Activated naive CD4-positive, alpha-beta T cell treated with anti-CD3 and anti-CD28 coated beads, Interleukin-2, amount 10 ng/mL, durations not matched to agents 7 days and 5 days (primary cell): ENCODE data around the gene SNX32.

ENCODE experiments used
- CTCF ChIA-PET: fragments of 350-600 bp; sonication (Branson Sonifier 250); formaldehyde crosslinking; loops from one replicate; lab custom pipeline; 2021; ENCODE audit warnings: antibody characterized with exemption; lab: Charles Lee
- DNase-seq: peaks from one replicate; pipeline ENCODE4 v3.0.0-alpha.2; 2020
- H3K27ac Mint-ChIP-seq: one replicate; pipeline ENCODE4 v1.8.0; 2021; ENCODE audit warnings: mild to moderate bottlenecking, moderate library complexity, mixed read lengths
- H3K27me3 Mint-ChIP-seq: one replicate; pipeline ENCODE4 v1.8.0; 2021; ENCODE audit warnings: mild to moderate bottlenecking, mixed read lengths
- H3K36me3 Mint-ChIP-seq: one replicate; pipeline ENCODE4 v1.8.0; 2021; ENCODE audit warnings: mixed read lengths
- H3K4me1 Mint-ChIP-seq: one replicate; pipeline ENCODE4 v1.8.0; 2021; ENCODE audit warnings: mixed read lengths
- H3K4me3 Mint-ChIP-seq: one replicate; pipeline ENCODE4 v1.8.0; 2021; ENCODE audit warnings: mild to moderate bottlenecking, moderate library complexity, mixed read lengths
- H3K9me3 Mint-ChIP-seq: one replicate; pipeline ENCODE4 v1.8.0; 2021; ENCODE audit warnings: mixed read lengths

Gene SNX32

DNA sequence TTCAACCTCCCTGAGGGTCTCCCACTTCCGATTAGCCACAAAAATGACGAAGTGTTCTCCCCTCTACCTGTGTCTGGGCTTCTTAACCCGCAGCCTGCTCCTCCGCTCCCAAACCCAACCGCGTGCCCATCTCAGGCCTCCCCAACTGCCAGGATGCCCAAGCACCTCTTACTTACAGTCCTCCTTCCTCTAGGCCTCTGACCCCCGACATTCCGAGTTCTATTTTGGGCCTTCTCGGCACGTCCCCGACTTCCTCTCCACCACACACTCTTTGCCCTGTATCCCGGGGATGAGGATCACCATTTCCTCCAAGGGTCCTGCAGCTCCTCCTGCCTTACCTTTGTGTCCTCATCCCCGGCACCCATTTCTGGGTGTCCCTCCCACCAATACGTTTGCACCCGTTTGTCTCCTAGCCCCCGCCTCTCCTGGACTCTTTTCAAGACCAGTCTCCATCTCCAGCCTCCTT is 26.1 kb downstream of the SNX32 start:
- Mint-ChIP-seq H3K36me3 (peaks cover 43% of the 10 kb centered on the region), H3K4me1 (peaks cover 52% of the 10 kb centered on the region), H3K27me3 (no peaks in the 10 kb centered on the region), H3K27ac (peak overlapping the region; percentile 99), H3K9me3 (no peaks in the 10 kb centered on the region), H3K4me3 (peak overlapping the region; percentile 94)
- CTCF ChIA-PET: interaction anchor here (0.6 to 5.6 kb wide), 16 partner anchors 8 to 1413 kb away, joined by 3 to 107 read pairs (median 4); partner anchors contain the start of genes BANF1, CCDC85B, EFEMP2 and EIF1AD
- no peak for DNase-seq

DNA sequence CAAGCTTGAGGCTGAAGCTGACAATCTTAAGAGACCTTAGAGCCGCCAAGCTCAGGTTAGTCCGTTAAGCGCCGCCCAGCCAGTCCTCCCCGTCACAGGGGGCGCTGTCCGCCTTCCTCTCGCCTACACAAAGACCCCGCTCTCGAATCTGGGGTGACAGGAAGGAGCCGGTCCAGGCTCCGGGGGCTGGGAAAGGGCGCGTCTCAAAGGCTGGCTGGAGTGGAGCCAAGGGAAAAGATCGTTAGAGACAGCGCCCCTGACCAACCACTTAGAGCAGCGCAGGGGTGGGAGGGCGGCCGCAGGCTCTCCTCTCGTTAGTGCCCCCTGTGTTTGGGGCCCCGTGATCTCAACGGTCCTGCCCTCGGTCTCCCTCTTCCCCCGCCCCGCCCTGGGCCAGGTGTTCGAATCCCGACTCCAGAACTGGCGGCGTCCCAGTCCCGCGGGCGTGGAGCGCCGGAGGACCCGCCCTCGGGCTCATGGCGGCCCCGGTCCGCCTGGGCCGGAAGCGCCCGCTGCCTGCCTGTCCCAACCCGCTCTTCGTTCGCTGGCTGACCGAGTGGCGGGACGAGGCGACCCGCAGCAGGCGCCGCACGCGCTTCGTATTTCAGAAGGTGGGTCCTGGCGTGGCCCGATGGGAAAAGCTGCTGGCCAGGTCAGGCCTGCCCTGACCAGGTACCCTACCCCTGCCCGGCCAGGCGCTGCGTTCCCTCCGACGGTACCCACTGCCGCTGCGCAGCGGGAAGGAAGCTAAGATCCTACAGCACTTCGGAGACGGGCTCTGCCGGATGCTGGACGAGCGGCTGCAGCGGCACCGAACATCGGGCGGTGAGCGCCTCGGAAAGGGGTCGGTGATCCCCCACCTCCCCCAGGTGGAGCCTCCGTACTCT is 26.8 kb downstream of the SNX32 start, which contains the start of gene MUS81:
TSS of gene MUS81 (plus strand) at position 156 of the 887 bp plus-strand sequence. CDS start at position 477, 321 bp downstream.
- H3K36me3 Mint-ChIP-seq: peaks cover 44% of the 10 kb centered on the region
- peak within 1 kb of the TSS; percentile 94 for H3K4me3 Mint-ChIP-seq
- no peaks in the 10 kb centered on the region for H3K9me3 Mint-ChIP-seq
- peaks cover 49% of the 10 kb centered on the region for H3K4me1 Mint-ChIP-seq
- peak; percentile 97 for DNase-seq
- CTCF ChIA-PET: interaction anchor here (0.6 to 5.6 kb wide), 15 partner anchors 9 to 1413 kb away, joined by 3 to 107 read pairs (median 4); partner anchors contain the start of genes BANF1, CCDC85B, EFEMP2 and EIF1AD
- peak within 1 kb of the TSS; percentile 99 for H3K27ac Mint-ChIP-seq
- no peaks in the 10 kb centered on the region for H3K27me3 Mint-ChIP-seq

DNA sequence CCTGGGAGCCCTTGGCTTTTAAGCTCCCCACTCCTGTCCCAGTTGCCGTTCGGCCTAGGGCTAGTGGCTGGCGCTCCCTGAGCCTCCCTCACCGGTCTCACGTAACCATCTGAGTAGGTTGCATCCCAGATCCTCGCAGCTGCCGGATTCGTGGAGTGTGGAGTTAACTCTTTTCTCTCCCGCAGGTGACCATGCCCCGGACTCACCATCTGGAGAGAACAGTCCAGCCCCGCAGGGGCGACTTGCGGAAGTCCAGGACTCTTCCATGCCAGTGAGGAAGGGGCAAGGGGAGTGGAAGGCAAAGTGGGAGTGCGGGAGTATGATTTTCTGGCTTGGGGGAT is 27.4 kb downstream of the SNX32 start:
- Mint-ChIP-seq H3K4me1 (peaks cover 43% of the 10 kb centered on the region), H3K36me3 (peaks cover 38% of the 10 kb centered on the region), H3K27me3 (no peaks in the 10 kb centered on the region), H3K4me3 (peak overlapping the region; percentile 94), H3K9me3 (no peaks in the 10 kb centered on the region), H3K27ac (peak overlapping the region; percentile 99)
- peak; percentile 16 for DNase-seq
- CTCF ChIA-PET: interaction anchor here (0.6 to 5.6 kb wide), 4 partner anchors 9 to 127 kb away, joined by 3 to 107 read pairs (median 21); partner anchors contain the start of genes CCDC85B, EFEMP2 and FIBP

DNA sequence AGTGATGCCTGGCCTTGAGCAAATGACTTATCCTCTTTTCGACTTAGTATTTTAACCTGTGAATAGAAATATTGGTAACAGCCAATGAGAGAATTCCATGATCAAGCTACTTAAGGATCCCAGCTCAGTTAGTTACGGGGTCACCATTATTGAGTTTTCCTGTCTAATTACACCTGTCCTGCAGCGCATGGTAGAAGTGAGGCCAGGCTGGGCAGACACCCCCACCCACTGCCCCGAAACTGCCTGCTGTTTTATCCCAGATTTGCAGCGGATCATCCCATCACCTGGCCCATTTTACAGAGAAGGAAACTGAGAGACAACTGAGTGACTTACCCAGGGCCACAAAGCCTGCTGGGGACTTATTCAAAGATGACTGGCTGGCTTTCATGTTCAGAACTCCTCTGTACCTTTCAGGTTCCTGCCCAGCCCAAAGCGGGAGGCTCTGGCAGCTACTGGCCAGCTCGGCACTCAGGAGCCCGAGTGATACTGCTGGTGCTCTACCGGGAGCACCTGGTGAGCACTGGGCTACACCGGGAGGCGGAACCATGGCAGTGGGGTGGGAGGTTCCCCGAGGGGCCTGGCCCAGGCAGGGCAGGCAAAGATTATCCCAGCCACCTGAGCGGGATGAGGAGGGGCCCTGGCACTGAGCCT is 27.9 kb downstream of the SNX32 start:
- peaks cover 38% of the 10 kb centered on the region for H3K4me1 Mint-ChIP-seq
- CTCF ChIA-PET: interaction anchor here (0.6 to 5.6 kb wide), 4 partner anchors 9 to 127 kb away, joined by 3 to 107 read pairs (median 21); partner anchors contain the start of genes CCDC85B, EFEMP2 and FIBP
- DNase-seq: no peak
- peak overlapping the region; percentile 94 for H3K4me3 Mint-ChIP-seq
- peaks cover 35% of the 10 kb centered on the region for H3K36me3 Mint-ChIP-seq
- H3K27me3 Mint-ChIP-seq: no peaks in the 10 kb centered on the region
- H3K9me3 Mint-ChIP-seq: no peaks in the 10 kb centered on the region
- H3K27ac Mint-ChIP-seq: peak overlapping the region; percentile 99

DNA sequence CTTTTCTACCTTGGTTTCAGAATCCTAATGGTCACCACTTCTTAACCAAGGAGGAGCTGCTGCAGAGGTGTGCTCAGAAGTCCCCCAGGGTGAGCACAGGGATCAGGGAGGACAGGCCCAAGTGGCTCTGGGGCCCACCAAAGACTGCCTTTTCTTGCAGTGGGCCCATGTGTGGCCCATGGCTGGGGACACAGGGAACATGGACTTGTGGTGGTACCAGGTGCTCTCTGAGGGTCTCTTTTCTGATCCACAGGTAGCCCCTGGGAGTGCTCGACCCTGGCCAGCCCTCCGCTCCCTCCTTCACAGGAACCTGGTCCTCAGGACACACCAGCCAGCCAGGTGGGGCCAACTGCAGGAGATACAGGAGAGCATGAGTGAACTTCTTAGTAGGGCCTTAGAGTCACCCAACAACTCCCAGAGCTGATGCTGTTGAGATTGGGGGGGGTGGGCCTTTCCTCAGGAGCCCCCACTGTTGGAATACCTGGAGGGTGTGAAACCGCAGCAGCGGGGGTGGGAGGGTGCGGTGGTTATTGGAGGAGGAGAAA is 28.5 kb downstream of the SNX32 start:
- no peak for DNase-seq
- H3K4me3 Mint-ChIP-seq: peak overlapping the region; percentile 94
- no peaks in the 10 kb centered on the region for H3K27me3 Mint-ChIP-seq
- peak overlapping the region; percentile 33 for H3K27ac Mint-ChIP-seq
- H3K4me1 Mint-ChIP-seq: peaks cover 38% of the 10 kb centered on the region
- no peaks in the 10 kb centered on the region for H3K9me3 Mint-ChIP-seq
- CTCF ChIA-PET: interaction anchor here (1.1 to 5.6 kb wide), 3 partner anchors 22 to 26 kb away, joined by 3 to 107 read pairs (median 3); partner anchors contain the start of genes CCDC85B and FIBP
- peaks cover 36% of the 10 kb centered on the region for H3K36me3 Mint-ChIP-seq

DNA sequence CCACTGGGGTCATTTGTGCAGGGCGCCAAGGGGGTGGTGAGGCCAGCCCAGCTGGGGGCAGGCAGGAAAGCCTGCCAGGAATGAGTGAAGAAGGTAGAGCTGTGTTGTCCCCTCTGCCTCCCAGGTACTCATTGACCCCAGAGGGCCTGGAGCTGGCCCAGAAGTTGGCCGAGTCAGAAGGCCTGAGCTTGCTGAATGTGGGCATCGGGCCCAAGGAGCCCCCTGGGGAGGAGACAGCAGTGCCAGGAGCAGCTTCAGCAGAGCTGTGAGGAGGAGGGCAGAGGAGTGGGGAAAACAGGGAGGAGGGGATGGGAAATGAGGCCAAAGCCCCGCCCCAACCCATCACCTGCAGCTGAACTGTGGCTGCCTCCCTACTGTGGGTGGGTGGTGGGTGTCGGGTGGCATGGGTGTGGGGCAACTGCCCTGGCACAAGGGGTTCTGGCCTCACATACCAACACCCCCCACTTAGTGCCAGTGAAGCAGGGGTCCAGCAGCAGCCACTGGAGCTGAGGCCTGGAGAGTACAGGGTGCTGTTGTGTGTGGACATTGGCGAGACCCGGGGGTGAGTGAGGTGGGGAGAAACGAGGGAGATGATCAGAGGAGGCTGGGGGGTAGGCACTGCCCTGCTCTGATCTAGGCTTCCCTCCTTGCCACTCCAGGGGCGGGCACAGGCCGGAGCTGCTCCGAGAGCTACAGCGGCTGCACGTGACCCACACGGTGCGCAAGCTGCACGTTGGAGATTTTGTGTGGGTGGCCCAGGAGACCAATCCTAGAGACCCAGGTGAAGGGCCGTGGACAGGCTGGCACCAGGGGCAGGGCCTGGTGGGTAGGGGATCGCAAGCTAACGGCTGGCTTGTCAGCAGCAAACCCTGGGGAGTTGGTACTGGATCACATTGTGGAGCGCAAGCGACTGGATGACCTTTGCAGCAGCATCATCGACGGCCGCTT is 29.5 kb downstream of the SNX32 start:
- no peaks in the 10 kb centered on the region for H3K27me3 Mint-ChIP-seq
- CTCF ChIA-PET: interaction anchor here (1.1 to 1.3 kb wide), 2 partner anchors 21 to 25 kb away, joined by 3 read pairs; partner anchors contain the start of gene FIBP
- no peaks in the 10 kb centered on the region for H3K9me3 Mint-ChIP-seq
- peak overlapping the region; percentile 94 for H3K4me3 Mint-ChIP-seq
- H3K36me3 Mint-ChIP-seq: peaks cover 40% of the 10 kb centered on the region
- no peak overlapping the region for H3K27ac Mint-ChIP-seq
- DNase-seq: no peak
- H3K4me1 Mint-ChIP-seq: peaks cover 37% of the 10 kb centered on the region

DNA sequence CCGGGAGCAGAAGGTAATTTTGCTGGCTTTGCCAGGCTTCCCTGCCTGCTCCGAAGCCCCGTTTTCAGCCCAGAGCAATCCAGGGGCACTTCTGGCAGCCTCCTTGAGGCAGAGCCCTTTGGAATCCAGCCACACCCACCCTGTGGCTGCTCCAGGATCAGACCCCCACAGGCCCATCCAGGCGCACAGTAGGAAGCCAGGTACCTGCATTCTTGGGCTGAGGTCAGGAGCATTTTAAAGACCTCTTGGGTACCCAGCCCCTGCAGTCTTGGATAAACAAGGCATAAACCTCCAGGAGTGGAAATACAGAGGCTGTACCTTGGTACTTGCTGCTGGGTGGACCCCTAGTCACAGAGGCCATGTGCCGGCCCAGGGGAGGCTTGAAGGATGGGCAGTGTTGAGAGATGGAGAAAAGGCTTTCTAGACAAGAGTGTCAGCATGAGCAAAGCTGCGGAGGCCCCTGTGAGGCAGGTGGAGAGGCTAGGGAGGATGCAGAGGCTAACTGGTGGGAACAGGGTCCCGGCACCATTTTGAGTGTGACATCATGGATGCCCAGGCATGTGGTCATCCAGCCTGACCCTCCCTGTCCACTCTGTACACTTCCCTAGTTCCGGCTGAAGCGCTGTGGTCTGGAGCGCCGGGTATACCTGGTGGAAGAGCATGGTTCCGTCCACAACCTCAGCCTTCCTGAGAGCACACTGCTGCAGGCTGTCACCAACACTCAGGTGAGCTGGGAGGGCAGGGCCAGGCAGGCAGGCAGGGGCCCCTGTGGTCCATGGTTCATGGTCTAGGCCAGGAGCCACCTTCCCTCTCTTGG is 30.3 kb downstream of the SNX32 start:
- H3K36me3 Mint-ChIP-seq: peaks cover 41% of the 10 kb centered on the region
- H3K27ac Mint-ChIP-seq: no peak overlapping the region
- H3K4me1 Mint-ChIP-seq: peaks cover 32% of the 10 kb centered on the region
- no peaks in the 10 kb centered on the region for H3K27me3 Mint-ChIP-seq
- H3K9me3 Mint-ChIP-seq: no peaks in the 10 kb centered on the region
- H3K4me3 Mint-ChIP-seq: no peak overlapping the region
- no peak for DNase-seq
- CTCF ChIA-PET: interaction anchor here (1.7 kb wide), 1 partner anchor 20 kb away, joined by 7 read pairs; no protein-coding TSS in a partner anchor

DNA sequence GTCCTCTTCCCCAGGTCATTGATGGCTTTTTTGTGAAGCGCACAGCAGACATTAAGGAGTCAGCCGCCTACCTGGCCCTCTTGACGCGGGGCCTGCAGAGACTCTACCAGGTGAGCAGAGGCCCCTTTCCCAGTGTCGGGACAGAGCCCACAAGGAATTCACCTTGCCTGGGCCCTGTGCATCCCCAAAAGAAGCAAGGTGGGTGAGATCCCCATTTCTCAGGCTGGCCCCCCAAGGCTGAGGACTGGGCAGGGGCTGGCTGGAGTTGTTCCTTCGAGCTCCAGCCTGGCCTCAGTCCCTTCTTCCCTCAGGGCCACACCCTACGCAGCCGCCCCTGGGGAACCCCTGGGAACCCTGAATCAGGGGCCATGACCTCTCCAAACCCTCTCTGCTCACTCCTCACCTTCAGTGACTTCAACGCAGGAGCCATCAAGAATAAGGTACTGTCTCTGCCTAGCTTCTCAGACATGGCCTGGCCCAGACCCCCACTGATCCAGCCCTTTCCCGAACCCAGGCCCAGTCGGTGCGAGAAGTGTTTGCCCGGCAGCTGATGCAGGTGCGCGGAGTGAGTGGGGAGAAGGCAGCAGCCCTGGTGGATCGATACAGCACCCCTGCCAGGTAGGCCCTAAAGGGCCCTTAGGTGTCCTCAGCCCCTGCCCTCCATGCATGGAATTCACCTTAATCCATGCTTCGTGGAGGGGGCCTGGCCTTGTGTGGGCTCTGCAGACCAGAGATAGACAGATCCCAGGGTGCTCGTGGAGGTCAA is 31.1 kb downstream of the SNX32 start:
- CTCF ChIA-PET: interaction anchor here (1.7 kb wide), 1 partner anchor 19 kb away, joined by 7 read pairs; no protein-coding TSS in a partner anchor
- Mint-ChIP-seq H3K36me3 (peaks cover 41% of the 10 kb centered on the region), H3K27ac (no peak overlapping the region), H3K4me3 (no peak overlapping the region), H3K4me1 (peaks cover 34% of the 10 kb centered on the region), H3K9me3 (no peaks in the 10 kb centered on the region), H3K27me3 (peaks cover 1% of the 10 kb centered on the region)
- DNase-seq: no peak

DNA sequence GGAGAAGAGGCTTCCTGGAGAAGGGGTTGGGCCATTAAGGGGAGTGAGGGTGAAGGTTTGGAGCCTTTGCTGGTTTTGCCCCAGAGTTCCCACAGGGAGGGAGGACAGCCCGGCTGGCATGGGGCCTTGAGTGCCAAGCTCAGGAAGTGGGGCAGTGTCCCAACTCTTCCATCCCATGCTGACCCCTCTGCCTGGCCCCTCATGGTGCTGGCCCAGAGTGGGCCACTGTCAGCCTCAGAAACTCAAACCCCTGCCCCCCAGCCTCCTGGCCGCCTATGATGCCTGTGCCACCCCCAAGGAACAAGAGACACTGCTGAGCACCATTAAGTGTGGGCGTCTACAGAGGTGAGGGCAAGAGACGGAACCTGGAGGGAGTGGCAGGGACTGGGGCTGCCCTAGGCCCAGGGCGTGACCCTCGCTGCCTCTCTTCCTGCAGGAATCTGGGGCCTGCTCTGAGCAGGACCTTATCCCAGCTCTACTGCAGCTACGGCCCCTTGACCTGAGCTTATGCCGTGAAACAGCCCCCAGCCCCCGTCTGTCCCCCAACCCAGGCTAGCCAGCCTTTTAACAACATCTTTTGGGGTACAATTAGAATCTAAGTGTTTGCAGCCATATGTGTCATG is 31.9 kb downstream of the SNX32 start:
- Mint-ChIP-seq H3K9me3 (no peaks in the 10 kb centered on the region), H3K36me3 (peaks cover 39% of the 10 kb centered on the region), H3K27ac (no peak overlapping the region), H3K4me3 (no peak overlapping the region), H3K4me1 (peaks cover 38% of the 10 kb centered on the region), H3K27me3 (peaks cover 9% of the 10 kb centered on the region)
- DNase-seq: no peak
- CTCF ChIA-PET: interaction anchor here (1.4 to 1.7 kb wide), 2 partner anchors 19 to 22 kb away, joined by 3 to 7 read pairs; partner anchors contain the start of gene FIBP

DNA sequence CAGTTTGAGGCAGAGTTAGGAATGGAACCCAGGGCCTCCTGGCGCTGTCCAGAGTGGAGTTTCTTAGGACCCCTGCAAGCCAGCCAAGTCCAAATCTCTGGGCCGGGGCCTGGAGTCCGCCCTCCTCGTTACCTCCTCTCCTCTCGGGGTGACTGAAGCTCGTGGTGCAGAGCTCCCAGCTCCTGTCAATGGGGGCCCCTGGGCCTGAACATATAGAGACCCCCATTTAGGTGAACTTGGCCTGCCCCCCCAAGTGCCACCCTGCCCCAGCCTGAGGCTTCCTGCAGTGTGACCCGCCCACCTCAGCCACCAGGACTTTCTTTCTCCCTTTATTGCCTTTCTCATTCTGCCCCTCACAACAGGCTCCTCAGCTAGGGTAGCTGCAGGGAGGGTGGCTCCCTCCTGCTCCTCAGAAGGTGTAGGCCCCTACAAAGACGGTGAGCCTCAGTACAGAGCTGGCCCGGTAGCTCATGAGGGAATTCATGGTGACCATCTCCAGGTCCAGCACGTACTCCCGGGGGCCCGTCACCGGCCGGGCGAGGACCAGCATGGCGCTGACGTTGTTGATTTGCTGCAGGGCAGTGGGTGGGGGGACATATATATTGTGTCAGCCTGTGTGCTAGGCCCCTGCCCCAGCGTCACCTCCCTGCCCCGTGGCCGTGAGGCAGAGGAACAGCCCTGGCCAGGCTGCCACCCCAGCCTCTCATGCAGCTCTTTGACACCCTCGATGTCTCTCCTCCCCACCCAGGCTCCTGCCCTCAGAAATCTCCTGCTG is 32.9 kb downstream of the SNX32 start:
- no peak for DNase-seq
- no peak overlapping the region for H3K4me3 Mint-ChIP-seq
- peaks cover 20% of the 10 kb centered on the region for H3K27me3 Mint-ChIP-seq
- CTCF ChIA-PET: interaction anchor here (1.0 to 1.4 kb wide), 2 partner anchors 18 to 21 kb away, joined by 3 read pairs; partner anchors contain the start of gene FIBP
- H3K9me3 Mint-ChIP-seq: no peaks in the 10 kb centered on the region
- no peak overlapping the region for H3K27ac Mint-ChIP-seq
- H3K4me1 Mint-ChIP-seq: peaks cover 39% of the 10 kb centered on the region
- H3K36me3 Mint-ChIP-seq: peaks cover 37% of the 10 kb centered on the region
